ENCODE measurements around the gene MCRIP2. TPM values are rescaled to one million over a fixed set of nuclear protein-coding genes. Genes with fewer than 3 reads are reported as not detected.

MCRIP2 gene
- total and polyA plus RNA-seq, 9 of the 15 experiments (the other 6 are each of a cell fraction or from before 2014, with no cell fraction given) = 0.80 to 120 (median 35.2) TPM

GRCh38 chr16:637081-638018, 4.3 kb upstream of the MCRIP2 start (continued):
- TF ChIP-seq ZMIZ1 (IDR thresholded peaks at IDR 0.05; ENCODE audit: low read depth in 2 of 2, low read length in 2 of 2) (no peak), TOE1 (IDR thresholded peaks at IDR 0.05; ENCODE audit: borderline replicate concordance) (0 out of 2 replicates have a peak, but pooled peaks have one; percentile 61), TOE1 (CRISPR knock-in tag; IDR thresholded peaks at IDR 0.05; ENCODE audit: borderline replicate concordance, low read depth) (no peak), HDAC1 (IDR thresholded peaks at IDR 0.05) (0 out of 4 replicates have a peak, but pooled peaks of 1 of the 2 experiments have one; percentile 24), MCM2 (IDR thresholded peaks at IDR 0.05; ENCODE audit: low read depth) (no peak), ZNF384 (IDR thresholded peaks at IDR 0.05; ENCODE audit: low read depth, low read length) (no peak), BHLHE40 (IDR thresholded peaks at IDR 0.05; ENCODE audit: low read length) (peak; percentile 47; the same call in 1 of the 2 replicates), FOXA3 (CRISPR knock-in tag; conservative IDR thresholded peaks at IDR 0.05 in 1 of 2, IDR thresholded peaks at IDR 0.05 in 1 of 2) (0 out of 4 replicates have a peak, but pooled peaks of 1 of the 2 experiments have one; percentile 49), RAD51 (IDR thresholded peaks at IDR 0.05; ENCODE audit: borderline replicate concordance, low read depth) (peak; percentile 81), E2F6 (IDR thresholded peaks at IDR 0.05; ENCODE audit: borderline replicate concordance in 1 of 2, extremely low read depth in 1 of 2, insufficient read depth in 1 of 2, insufficient read length in 1 of 2, low read depth in 1 of 2, low read length in 1 of 2, poor library complexity in 1 of 2, severe bottlenecking in 1 of 2) (peak in 1 of 2 experiments; percentile 34), ZBTB34 (CRISPR knock-in tag; IDR thresholded peaks at IDR 0.05) (no peak), ZNF3 (CRISPR knock-in tag; IDR thresholded peaks at IDR 0.05) (no peak), ETV5 (CRISPR knock-in tag; IDR thresholded peaks at IDR 0.05; ENCODE audit: low read depth) (no peak), ZBTB7A (IDR thresholded peaks at IDR 0.05; ENCODE audit: borderline replicate concordance, control insufficient read depth, low read depth, low read length) (0 out of 2 replicates have a peak, but pooled peaks have one; percentile 6), DDX20 (tag; IDR thresholded peaks at IDR 0.05; ENCODE audit: low read depth) (no peak), TEAD1 (CRISPR knock-in tag; IDR thresholded peaks at IDR 0.05) (0 out of 4 replicates have a peak, but pooled peaks of 1 of the 2 experiments have one; percentile 29), ZZZ3 (IDR thresholded peaks at IDR 0.05) (no peak), MAX (CRISPR knock-in tag; IDR thresholded peaks at IDR 0.05) (peak; percentile 66), ZNF764 (CRISPR knock-in tag; IDR thresholded peaks at IDR 0.05; ENCODE audit: low read depth) (no peak)
